BE2C (cell line): ENCODE data around the gene SLC5A10.

Experiments used
- DNase-seq: peaks from one replicate; pipeline ENCODE4 v3.0.0-alpha.2; 2020
- H3K27me3 ChIP-seq: fragments of 250-450 bp; sonication (Bioruptor Pico); 2 replicates; pipeline ENCODE4 v1.5.1; 2020; ENCODE audit warnings: mild to moderate bottlenecking
- H3K36me3 ChIP-seq: fragments of 250-450 bp; sonication (Bioruptor Pico); 2 replicates; pipeline ENCODE4 v1.5.1; 2020; ENCODE audit warnings: mild to moderate bottlenecking
- H3K4me1 ChIP-seq: fragments of 250-450 bp; sonication (Bioruptor Pico); 2 replicates; pipeline ENCODE4 v1.5.1; 2020
- H3K4me3 ChIP-seq: 2 replicates; pipeline ENCODE4 v1.5.1; 2011; ENCODE audit warnings: low read depth, low read length
- H3K9me3 ChIP-seq: fragments of 250-450 bp; sonication (Bioruptor Pico); 2 replicates; pipeline ENCODE4 v1.5.1; 2020
- CTCF ChIP-seq: IDR thresholded peaks from 2 replicates; pipeline ENCODE4 v1.5.1; 2012; ENCODE audit warnings: mild to moderate bottlenecking, low read depth, low read length

SLC5A10 gene

DNA sequence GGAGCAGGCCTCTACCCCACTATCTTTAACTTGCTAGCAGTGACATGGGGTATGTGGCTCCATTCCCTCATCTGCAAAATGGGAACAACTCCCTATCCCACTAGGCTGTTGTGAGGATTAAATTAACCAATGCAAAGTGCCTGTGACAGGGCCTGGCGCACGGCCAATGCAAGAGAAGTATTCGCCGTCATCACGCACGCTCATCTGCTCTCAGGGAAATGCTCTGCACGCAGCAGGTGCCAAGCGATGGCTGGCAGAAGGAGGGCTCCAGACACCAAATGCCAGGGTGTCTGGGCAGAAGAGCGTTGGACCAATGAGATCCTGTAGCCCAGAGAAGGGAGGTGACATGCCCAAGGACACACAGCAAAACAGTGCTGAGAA is 35.3 kb downstream of the SLC5A10 start:
- TF ChIP-seq CTCF = no peak
- DNase-seq = no peak

DNA sequence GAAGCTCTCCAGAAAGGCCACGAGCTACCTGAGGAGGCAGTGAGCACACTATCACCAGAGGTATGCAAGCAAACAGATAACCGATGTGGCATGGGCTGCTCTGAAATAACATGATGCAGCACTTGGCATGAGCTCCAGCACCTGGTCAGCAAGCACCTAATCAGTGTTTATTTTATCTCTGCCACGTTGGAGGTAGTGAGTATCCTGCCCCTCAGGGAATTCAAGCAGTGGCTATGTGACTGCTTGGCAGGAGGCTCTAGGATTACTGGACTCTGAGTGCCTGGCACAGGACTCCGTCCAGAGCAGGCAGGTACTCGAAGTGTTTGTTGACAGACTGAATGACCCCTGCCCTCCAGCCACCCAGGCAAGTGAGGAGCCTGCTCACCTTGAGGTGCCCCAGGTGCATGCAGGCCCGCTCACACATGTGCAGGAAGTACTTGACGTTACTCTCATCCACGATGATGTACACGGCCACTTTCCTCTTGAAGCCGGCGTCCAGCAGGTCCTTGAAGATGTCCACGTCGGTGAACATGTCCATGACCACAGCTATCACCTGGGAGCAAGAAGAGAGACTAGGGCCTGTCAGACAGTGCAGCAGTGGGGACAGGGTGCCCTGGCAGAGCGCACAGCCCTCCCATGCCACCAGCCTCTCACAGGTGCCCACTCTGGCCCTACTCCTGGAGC is 36.0 kb downstream of the SLC5A10 start:
- no peak overlapping the region for H3K4me3 ChIP-seq
- no peaks in the 10 kb centered on the region for H3K4me1 ChIP-seq
- no peaks in the 10 kb centered on the region for H3K9me3 ChIP-seq
- H3K36me3 ChIP-seq = no peaks in the 10 kb centered on the region
- DNase-seq = no peak
- no peak for TF ChIP-seq CTCF
- H3K27me3 ChIP-seq = no peaks in the 10 kb centered on the region

More for the DNA sequence above, 35.3 kb downstream of the SLC5A10 start:
- Histone ChIP-seq H3K4me3 (no peak overlapping the region), H3K4me1 (no peaks in the 10 kb centered on the region), H3K9me3 (no peaks in the 10 kb centered on the region), H3K27me3 (no peaks in the 10 kb centered on the region), H3K36me3 (no peaks in the 10 kb centered on the region)

- no peak for DNase-seq
- no peak for TF ChIP-seq CTCF
- H3K4me3 ChIP-seq = no peak overlapping the region
- no peaks in the 10 kb centered on the region for H3K27me3 ChIP-seq
- no peaks in the 10 kb centered on the region for H3K4me1 ChIP-seq
- no peaks in the 10 kb centered on the region for H3K36me3 ChIP-seq
- no peaks in the 10 kb centered on the region for H3K9me3 ChIP-seq
Observed at GRCh38 chr17:18988546-18989173, 36.7 kb downstream of the SLC5A10 start.

GRCh38 chr17:18990331-18990730 is 38.4 kb downstream of the SLC5A10 start:
- TF ChIP-seq CTCF = no peak
- Histone ChIP-seq H3K4me3 (no peak overlapping the region), H3K27me3 (no peaks in the 10 kb centered on the region), H3K9me3 (no peaks in the 10 kb centered on the region), H3K36me3 (no peaks in the 10 kb centered on the region), H3K4me1 (no peaks in the 10 kb centered on the region)
- DNase-seq = no peak

DNA sequence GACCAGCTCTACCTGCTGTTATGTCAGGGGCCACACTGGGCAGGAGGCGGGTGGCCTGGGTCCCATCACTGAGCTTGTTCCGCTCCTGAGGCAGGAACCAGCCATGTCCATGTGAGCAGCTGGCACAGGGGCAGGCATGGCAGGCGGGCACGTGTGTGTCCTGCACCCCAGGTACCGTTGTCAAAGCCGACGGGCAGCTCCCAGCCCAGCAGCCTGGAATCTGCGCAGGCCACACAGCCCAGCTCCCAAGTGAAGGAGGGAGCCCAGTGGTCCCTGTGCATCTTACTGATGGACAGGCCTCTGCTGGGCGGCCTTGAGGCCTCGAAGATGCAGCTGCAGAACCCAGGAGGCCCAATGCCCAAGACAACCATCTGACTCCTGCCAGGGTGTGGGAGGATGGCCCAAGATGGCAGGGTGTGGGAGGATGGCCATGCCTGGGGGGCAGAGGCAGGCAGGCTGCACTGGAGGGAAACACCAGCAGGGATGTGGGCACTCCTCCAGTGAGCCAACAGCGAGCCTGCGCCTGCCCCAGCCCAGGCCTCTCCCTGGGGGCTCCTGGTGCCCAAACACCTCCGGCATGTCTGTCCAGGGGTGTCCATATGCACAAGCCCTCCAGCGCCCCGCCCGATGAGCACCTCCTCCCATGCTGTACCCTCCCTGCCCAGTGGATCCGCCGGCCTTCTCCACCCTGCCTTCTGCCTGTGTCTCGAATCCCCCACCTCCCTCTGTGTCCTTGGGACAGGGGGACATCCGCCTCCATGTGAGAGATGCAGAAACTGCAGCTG is 39.8 kb downstream of the SLC5A10 start:
- no peak for TF ChIP-seq CTCF
- H3K4me1 ChIP-seq = no peaks in the 10 kb centered on the region
- H3K9me3 ChIP-seq = no peaks in the 10 kb centered on the region
- no peaks in the 10 kb centered on the region for H3K27me3 ChIP-seq
- no peaks in the 10 kb centered on the region for H3K36me3 ChIP-seq
- DNase-seq = no peak
- no peak overlapping the region for H3K4me3 ChIP-seq
